Chondrocyte (in vitro differentiated cells): ENCODE results near the gene DLGAP3. TPM values are rescaled to one million over a fixed set of nuclear protein-coding genes. Genes with fewer than 3 reads are reported as not detected.
"Not testable (repeated sequence)": the region's sequence is repeated elsewhere in the genome, so short reads cannot be mapped to it uniquely, and the experiment has no call there.

Source experiments
- DNase-seq: peaks from one replicate; pipeline ENCODE4 v3.0.0; 2021; ENCODE audit warnings: mixed read lengths, low spot score
- H3K27ac Mint-ChIP-seq: one replicate; pipeline ENCODE4 v1.8.0; 2021; ENCODE audit warnings: mild to moderate bottlenecking, moderate library complexity, mixed read lengths; ENCODE audit not compliant: unreplicated experiment
- H3K27me3 Mint-ChIP-seq: 2 replicates; pipeline ENCODE4 v1.8.0; 2021; ENCODE audit warnings: low read depth, mixed read lengths
- H3K36me3 Mint-ChIP-seq: 2 replicates; pipeline ENCODE4 v1.8.0; 2021; ENCODE audit warnings: low read depth, mixed read lengths
- H3K4me1 Mint-ChIP-seq: 2 replicates; pipeline ENCODE4 v1.8.0; 2021; ENCODE audit warnings: low read depth, mild to moderate bottlenecking, mixed read lengths
- H3K4me3 Mint-ChIP-seq: one replicate; pipeline ENCODE4 v1.8.0; 2021; ENCODE audit warnings: mild to moderate bottlenecking, moderate library complexity, mixed read lengths; ENCODE audit not compliant: unreplicated experiment
- H3K9me3 Mint-ChIP-seq: 2 replicates; pipeline ENCODE4 v1.8.0; 2021; ENCODE audit warnings: low read depth, mixed read lengths
- total RNA-seq: library from RNA; stranded (reverse); gene quantifications from 3 replicates; pipeline ENCODE4 v1.2.1, GENCODE V29; 2021
- TF ChIP-seq, protein P1 (sequence below): fragments of 200-600 bp; sonication (generic); IDR thresholded peaks from 2 replicates; pipeline ENCODE4 v1.5.0; 2021; ENCODE audit warnings: antibody characterized with exemption, mild to moderate bottlenecking, moderate library complexity

DLGAP3 gene
- total RNA-seq, 1 donor from 2014 or later = 0.22 TPM

DNA sequence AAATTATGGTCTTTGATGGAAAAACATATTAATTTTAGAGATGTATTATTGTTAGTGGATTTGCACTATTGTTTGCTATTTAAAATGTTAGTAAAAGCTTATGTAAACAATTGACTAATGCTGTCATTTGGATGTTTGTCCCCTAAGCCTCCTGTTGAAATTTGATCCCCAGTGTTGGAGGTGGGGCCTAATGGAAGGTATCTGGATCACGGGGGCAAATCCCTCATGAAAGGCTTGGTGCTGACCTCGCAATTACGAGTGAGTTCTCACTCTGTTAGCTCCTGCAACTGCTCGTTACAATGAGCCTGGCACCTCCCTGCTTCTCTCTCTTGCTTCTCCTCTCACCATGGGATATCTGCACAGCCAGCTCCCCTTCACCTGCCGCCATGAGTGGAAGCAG, 41.4 kb upstream of the DLGAP3 start:
- H3K27me3 Mint-ChIP-seq = peaks cover 9% of the 10 kb centered on the region
- H3K9me3 Mint-ChIP-seq = peaks cover 3% of the 10 kb centered on the region
- H3K27ac Mint-ChIP-seq = no peak overlapping the region
- H3K4me3 Mint-ChIP-seq = no peak overlapping the region
- DNase-seq = no peak
- TF ChIP-seq, protein P1, sequence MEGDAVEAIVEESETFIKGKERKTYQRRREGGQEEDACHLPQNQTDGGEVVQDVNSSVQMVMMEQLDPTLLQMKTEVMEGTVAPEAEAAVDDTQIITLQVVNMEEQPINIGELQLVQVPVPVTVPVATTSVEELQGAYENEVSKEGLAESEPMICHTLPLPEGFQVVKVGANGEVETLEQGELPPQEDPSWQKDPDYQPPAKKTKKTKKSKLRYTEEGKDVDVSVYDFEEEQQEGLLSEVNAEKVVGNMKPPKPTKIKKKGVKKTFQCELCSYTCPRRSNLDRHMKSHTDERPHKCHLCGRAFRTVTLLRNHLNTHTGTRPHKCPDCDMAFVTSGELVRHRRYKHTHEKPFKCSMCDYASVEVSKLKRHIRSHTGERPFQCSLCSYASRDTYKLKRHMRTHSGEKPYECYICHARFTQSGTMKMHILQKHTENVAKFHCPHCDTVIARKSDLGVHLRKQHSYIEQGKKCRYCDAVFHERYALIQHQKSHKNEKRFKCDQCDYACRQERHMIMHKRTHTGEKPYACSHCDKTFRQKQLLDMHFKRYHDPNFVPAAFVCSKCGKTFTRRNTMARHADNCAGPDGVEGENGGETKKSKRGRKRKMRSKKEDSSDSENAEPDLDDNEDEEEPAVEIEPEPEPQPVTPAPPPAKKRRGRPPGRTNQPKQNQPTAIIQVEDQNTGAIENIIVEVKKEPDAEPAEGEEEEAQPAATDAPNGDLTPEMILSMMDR = no peak
- H3K4me1 Mint-ChIP-seq = peaks cover 6% of the 10 kb centered on the region
- no peaks in the 10 kb centered on the region for H3K36me3 Mint-ChIP-seq

DNA sequence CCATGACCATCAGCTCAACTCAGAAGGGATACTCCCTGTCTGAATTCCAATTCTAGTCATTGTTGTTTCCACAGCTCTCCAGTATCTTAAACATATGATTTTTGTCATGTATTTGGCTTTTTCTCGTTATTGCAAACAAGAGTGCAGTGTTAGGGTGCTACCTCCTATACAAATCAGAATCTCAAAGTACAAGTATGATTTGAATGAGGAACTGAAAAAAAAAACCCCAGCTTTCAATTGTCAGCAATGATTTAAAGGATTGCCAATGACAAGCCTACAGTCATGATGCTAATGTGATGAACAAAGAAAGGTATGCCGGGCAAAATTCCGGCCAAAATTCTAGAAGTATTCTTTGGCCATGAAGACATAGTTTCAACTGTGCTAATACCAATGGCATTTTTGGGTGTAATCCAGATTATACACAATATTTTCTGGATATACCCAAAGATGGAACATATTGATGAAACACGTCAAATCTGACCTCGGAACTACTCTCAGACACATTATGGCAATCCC, 40.8 kb upstream of the DLGAP3 start:
- TF ChIP-seq, protein P1 = no peak
- Mint-ChIP-seq H3K27me3 (peaks cover 9% of the 10 kb centered on the region), H3K4me3 (no peak overlapping the region), H3K36me3 (no peaks in the 10 kb centered on the region), H3K27ac (no peak overlapping the region), H3K9me3 (peaks cover 3% of the 10 kb centered on the region), H3K4me1 (peaks cover 3% of the 10 kb centered on the region)
- no peak for DNase-seq

GRCh38 chr1:34968297-34968696, 38.8 kb upstream of the DLGAP3 start:
- not testable (repeated sequence) for H3K4me1 Mint-ChIP-seq, H3K4me3 Mint-ChIP-seq, DNase-seq, H3K36me3 Mint-ChIP-seq, H3K9me3 Mint-ChIP-seq, H3K27me3 Mint-ChIP-seq, H3K27ac Mint-ChIP-seq

DNA sequence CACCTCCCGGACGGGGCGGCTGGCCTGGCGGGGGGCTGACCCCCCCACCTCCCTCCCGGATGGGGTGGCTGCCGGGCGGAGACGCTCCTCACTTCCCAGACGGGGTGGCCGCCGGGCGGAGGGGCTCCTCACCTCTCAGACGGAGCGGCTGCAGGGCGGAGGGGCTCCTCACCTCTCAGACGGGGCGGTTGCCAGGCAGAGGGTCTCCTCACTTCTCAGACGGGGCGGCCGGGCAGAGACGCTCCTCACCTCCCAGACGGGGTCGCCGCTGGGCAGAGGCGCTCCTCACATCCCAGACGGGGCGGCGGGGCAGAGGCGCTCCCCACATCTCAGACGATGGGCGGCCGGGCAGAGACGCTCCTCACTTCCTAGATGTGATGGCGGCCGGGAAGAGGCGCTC, 38.2 kb upstream of the DLGAP3 start:
- not testable (repeated sequence) for DNase-seq, H3K9me3 Mint-ChIP-seq, H3K27ac Mint-ChIP-seq, H3K4me3 Mint-ChIP-seq, H3K4me1 Mint-ChIP-seq, H3K36me3 Mint-ChIP-seq
- H3K27me3 Mint-ChIP-seq = peaks cover 10% of the 10 kb centered on the region

DNA sequence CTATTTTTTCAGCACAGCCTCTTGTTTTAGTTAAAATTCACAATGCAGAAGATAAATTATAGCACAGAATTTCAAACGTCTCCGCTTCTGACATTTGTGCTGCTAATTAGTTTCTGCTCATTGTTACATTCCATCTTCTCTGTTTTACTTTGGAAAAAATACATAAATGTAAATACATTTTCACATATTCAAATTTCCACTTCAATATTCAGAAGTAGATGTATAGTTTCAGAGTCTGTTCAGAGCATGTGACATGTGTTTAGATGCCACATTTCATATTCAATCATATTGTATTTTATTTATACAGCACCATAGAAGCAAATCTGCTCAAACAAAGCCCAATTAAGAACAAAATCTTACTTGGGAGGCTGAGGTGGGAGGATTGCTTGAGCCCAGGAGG, 36.1 kb upstream of the DLGAP3 start:
- peaks cover 3% of the 10 kb centered on the region for H3K9me3 Mint-ChIP-seq
- no peak overlapping the region for H3K27ac Mint-ChIP-seq
- DNase-seq = no peak
- TF ChIP-seq, protein P1 = no peak
- H3K4me1 Mint-ChIP-seq = no peaks in the 10 kb centered on the region
- no peak overlapping the region for H3K4me3 Mint-ChIP-seq
- peaks cover 17% of the 10 kb centered on the region for H3K27me3 Mint-ChIP-seq
- H3K36me3 Mint-ChIP-seq = no peaks in the 10 kb centered on the region

- Mint-ChIP-seq H3K27ac (no peak overlapping the region), H3K36me3 (peaks cover 1% of the 10 kb centered on the region), H3K27me3 (peaks cover 15% of the 10 kb centered on the region), H3K9me3 (no peaks in the 10 kb centered on the region), H3K4me3 (no peak overlapping the region), H3K4me1 (no peaks in the 10 kb centered on the region)
- DNase-seq = no peak
- TF ChIP-seq, protein P1 = no peak
Measured at GRCh38 chr1:34950428-34950827, 21.0 kb upstream of the DLGAP3 start.

DNA sequence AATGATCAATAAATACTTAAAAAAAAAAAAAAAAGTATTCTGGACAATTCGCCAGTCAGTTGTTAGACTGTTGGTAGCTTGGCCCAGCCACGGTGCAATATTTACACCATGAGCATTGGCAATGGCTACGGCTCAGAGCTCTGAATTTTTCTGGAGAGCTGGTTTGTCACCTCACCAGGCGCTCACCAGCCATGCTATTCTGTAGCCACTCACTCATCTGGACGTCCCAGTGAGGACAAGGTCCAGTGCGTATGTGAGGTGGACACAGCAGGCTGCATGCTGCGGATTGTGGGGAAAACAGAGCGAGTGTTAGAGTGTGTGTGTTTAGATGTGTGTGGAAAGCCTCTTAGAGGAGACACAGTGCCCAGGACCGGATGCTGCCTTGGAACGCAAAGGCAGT, 19.3 kb upstream of the DLGAP3 start:
- not testable (repeated sequence) for H3K36me3 Mint-ChIP-seq, H3K27ac Mint-ChIP-seq, H3K4me1 Mint-ChIP-seq, H3K9me3 Mint-ChIP-seq, DNase-seq, H3K4me3 Mint-ChIP-seq
- peaks cover 20% of the 10 kb centered on the region for H3K27me3 Mint-ChIP-seq

- not testable (repeated sequence) for H3K4me1 Mint-ChIP-seq, H3K4me3 Mint-ChIP-seq, DNase-seq, H3K9me3 Mint-ChIP-seq, H3K27ac Mint-ChIP-seq, H3K36me3 Mint-ChIP-seq
- peaks cover 24% of the 10 kb centered on the region for H3K27me3 Mint-ChIP-seq
Measured at GRCh38 chr1:34947641-34948314, 18.3 kb upstream of the DLGAP3 start.
